MM.1S (cell line): ENCODE data around the gene CELF2.

Experiments
- DNase-seq: peaks from one replicate; pipeline ENCODE4 v3.0.0-alpha.2; 2015
- H2AFZ ChIP-seq: fragments of 300-600 bp; sonication (generic); 2 replicates; pipeline ENCODE4 v1.6.0; 2016; ENCODE audit warnings: antibody characterized with exemption, low read length
- H3F3A ChIP-seq: fragments of 300-600 bp; sonication (generic); 2 replicates; pipeline ENCODE4 v1.6.1; 2016; ENCODE audit warnings: mild to moderate bottlenecking, antibody characterized with exemption, low read length, moderate library complexity, mixed read lengths; ENCODE audit not compliant: insufficient read depth
- H3K27ac ChIP-seq: fragments of 300-600 bp; sonication (generic); 2 replicates; pipeline ENCODE4 v1.5.1; 2016; ENCODE audit warnings: mild to moderate bottlenecking, low read length
- H3K27me3 ChIP-seq: fragments of 300-600 bp; sonication (generic); replicated peaks from 2 replicates; pipeline ENCODE4 v1.6.0; 2016; ENCODE audit warnings: low read length; ENCODE audit not compliant: insufficient read depth
- H3K36me3 ChIP-seq: fragments of 300-600 bp; sonication (generic); replicated peaks from 2 replicates; pipeline ENCODE4 v1.6.1; 2016; ENCODE audit warnings: mild to moderate bottlenecking, low read length, mixed read lengths; ENCODE audit not compliant: insufficient read depth
- H3K4me1 ChIP-seq: fragments of 300-600 bp; sonication (generic); 2 replicates; pipeline ENCODE4 v1.6.1; 2016; ENCODE audit warnings: low read length, mixed read lengths
- H3K4me2 ChIP-seq: fragments of 300-600 bp; sonication (generic); 2 replicates; pipeline ENCODE4 v1.6.0; 2016; ENCODE audit warnings: low read depth, low read length
- H3K4me3 ChIP-seq: fragments of 300-600 bp; sonication (generic); 2 replicates; pipeline ENCODE4 v1.5.1; 2016; ENCODE audit warnings: low read length, mixed read lengths
- H3K79me2 ChIP-seq: fragments of 300-600 bp; sonication (generic); 2 replicates; pipeline ENCODE4 v1.6.1; 2016; ENCODE audit warnings: mixed run types, low read length, mixed read lengths
- H3K9ac ChIP-seq: fragments of 300-600 bp; sonication (generic); 2 replicates; pipeline ENCODE4 v1.6.1; 2016; ENCODE audit warnings: low read length, mixed read lengths
- H3K9me2 ChIP-seq: fragments of 300-600 bp; sonication (generic); replicated peaks from 2 replicates; pipeline ENCODE4 v1.6.1; 2016; ENCODE audit warnings: mild to moderate bottlenecking, low read length, mixed read lengths; ENCODE audit not compliant: insufficient read depth
- H3K9me3 ChIP-seq: fragments of 300-600 bp; sonication (generic); replicated peaks from 2 replicates; pipeline ENCODE4 v1.6.1; 2016; ENCODE audit warnings: mild to moderate bottlenecking, low read length, mixed read lengths; ENCODE audit not compliant: insufficient read depth
- H4K20me1 ChIP-seq: fragments of 300-600 bp; sonication (generic); 2 replicates; pipeline ENCODE4 v1.6.1; 2016; ENCODE audit warnings: mild to moderate bottlenecking, low read length, moderate library complexity, mixed read lengths; ENCODE audit not compliant: insufficient read depth
- EZH2 ChIP-seq: fragments of 300-600 bp; sonication (generic); optimal IDR thresholded peaks from 2 replicates; pipeline ENCODE3; 2017; ENCODE audit warnings: low read depth, mild to moderate bottlenecking, antibody characterized with exemption, low read length, mixed read lengths
- EZH2phosphoT487 ChIP-seq: fragments of 300-600 bp; sonication (generic); IDR thresholded peaks from 2 replicates; pipeline ENCODE4 v1.6.1; 2018; ENCODE audit warnings: antibody characterized with exemption, low read length
- TF ChIP-seq, protein P1 (sequence below): fragments of 300-600 bp; sonication (generic); IDR thresholded peaks from 2 replicates; pipeline ENCODE4 v1.5.1; 2016; ENCODE audit warnings: antibody characterized with exemption, low read length, mixed read lengths

The CELF2 gene

DNA sequence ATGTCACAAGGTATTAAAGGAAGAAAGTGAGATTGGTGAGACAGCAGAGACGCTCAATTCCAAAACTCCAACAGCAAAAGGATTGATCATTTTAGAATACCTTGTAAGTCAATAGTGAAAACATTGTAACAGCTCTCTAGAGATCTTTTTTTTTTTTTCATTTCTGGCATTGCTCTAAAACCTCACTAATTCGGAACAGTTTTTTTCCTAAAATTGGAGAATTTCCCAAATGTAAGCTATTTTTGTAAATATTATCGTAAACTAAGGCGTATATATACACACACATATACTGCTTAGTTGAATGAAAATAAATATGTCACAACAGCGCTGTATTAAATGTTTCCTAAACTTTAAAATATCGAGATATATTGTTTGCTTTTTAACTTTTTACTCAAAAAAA is 30.6 kb upstream of the CELF2 start:
- Histone ChIP-seq H3K27ac (no peak overlapping the region), H3K9ac (no peak overlapping the region), H3K4me2 (no peak overlapping the region), H3K9me2 (no peaks in the 10 kb centered on the region), H3K79me2 (no peaks in the 10 kb centered on the region), H4K20me1 (no peaks in the 10 kb centered on the region), H3K4me3 (no peak overlapping the region), H3F3A (no peaks in the 10 kb centered on the region), H2AFZ (no peak overlapping the region), H3K27me3 (no peaks in the 10 kb centered on the region), H3K9me3 (no peaks in the 10 kb centered on the region), H3K4me1 (no peaks in the 10 kb centered on the region), H3K36me3 (no peaks in the 10 kb centered on the region)
- TF ChIP-seq EZH2: no peak
- TF ChIP-seq, protein P1, sequence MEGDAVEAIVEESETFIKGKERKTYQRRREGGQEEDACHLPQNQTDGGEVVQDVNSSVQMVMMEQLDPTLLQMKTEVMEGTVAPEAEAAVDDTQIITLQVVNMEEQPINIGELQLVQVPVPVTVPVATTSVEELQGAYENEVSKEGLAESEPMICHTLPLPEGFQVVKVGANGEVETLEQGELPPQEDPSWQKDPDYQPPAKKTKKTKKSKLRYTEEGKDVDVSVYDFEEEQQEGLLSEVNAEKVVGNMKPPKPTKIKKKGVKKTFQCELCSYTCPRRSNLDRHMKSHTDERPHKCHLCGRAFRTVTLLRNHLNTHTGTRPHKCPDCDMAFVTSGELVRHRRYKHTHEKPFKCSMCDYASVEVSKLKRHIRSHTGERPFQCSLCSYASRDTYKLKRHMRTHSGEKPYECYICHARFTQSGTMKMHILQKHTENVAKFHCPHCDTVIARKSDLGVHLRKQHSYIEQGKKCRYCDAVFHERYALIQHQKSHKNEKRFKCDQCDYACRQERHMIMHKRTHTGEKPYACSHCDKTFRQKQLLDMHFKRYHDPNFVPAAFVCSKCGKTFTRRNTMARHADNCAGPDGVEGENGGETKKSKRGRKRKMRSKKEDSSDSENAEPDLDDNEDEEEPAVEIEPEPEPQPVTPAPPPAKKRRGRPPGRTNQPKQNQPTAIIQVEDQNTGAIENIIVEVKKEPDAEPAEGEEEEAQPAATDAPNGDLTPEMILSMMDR: no peak
- no peak for TF ChIP-seq EZH2phosphoT487
- DNase-seq: no peak

DNA sequence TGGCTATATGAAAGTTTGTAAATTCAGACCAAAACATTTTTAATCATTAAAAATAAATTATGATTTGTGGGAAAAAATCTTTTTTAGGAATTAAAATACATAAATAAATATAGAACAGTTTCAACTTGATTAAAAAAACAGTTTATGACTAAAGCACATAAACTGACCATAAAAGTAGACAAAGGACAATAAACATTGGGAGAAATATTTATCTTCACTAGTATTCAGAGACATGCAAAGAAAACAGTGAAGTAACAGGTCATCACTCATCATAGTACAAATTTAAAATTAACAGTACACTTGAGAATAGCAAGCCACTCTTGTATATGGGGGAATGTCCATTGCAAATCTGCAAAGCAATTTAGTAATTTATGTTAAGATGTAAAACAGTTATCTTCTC is 28.0 kb upstream of the CELF2 start:
- H3K4me2 ChIP-seq: no peak overlapping the region
- no peaks in the 10 kb centered on the region for H3K27me3 ChIP-seq
- H3K4me1 ChIP-seq: no peaks in the 10 kb centered on the region
- no peaks in the 10 kb centered on the region for H3K9me3 ChIP-seq
- H3K9ac ChIP-seq: no peak overlapping the region
- DNase-seq: no peak
- H4K20me1 ChIP-seq: no peaks in the 10 kb centered on the region
- TF ChIP-seq, protein P1: no peak
- no peak for TF ChIP-seq EZH2phosphoT487
- no peak for TF ChIP-seq EZH2
- H3K9me2 ChIP-seq: no peaks in the 10 kb centered on the region
- no peaks in the 10 kb centered on the region for H3F3A ChIP-seq
- no peak overlapping the region for H3K27ac ChIP-seq
- H2AFZ ChIP-seq: no peak overlapping the region
- no peaks in the 10 kb centered on the region for H3K36me3 ChIP-seq
- H3K4me3 ChIP-seq: no peak overlapping the region
- H3K79me2 ChIP-seq: no peaks in the 10 kb centered on the region

DNA sequence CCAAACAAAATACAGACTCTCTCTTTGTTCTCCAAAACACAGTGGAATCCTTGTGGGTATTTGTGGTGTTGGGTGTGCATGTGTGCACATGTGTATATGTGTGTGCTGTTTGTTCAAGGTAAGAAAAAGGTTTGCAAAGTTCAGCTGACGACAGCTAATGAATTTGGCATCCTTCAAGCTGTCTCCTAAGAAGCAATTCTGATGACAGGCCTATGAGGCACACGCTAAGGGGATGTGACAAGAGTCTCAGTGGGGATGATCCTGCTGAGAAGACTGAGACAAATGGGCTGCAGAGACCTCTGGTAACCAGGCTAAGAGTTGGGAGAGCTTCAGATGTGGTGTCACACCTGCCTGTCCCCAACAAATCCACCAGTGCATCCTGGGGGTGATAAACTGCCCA is 26.5 kb upstream of the CELF2 start:
- Histone ChIP-seq H3K9me3 (no peaks in the 10 kb centered on the region), H3F3A (no peaks in the 10 kb centered on the region), H3K4me1 (no peaks in the 10 kb centered on the region), H3K4me3 (no peak overlapping the region), H3K36me3 (no peaks in the 10 kb centered on the region), H3K27ac (no peak overlapping the region), H2AFZ (no peak overlapping the region), H3K79me2 (no peaks in the 10 kb centered on the region), H4K20me1 (no peaks in the 10 kb centered on the region), H3K9ac (no peak overlapping the region), H3K4me2 (no peak overlapping the region), H3K27me3 (no peaks in the 10 kb centered on the region), H3K9me2 (no peaks in the 10 kb centered on the region)
- DNase-seq: no peak
- no peak for TF ChIP-seq EZH2phosphoT487
- TF ChIP-seq EZH2: no peak
- TF ChIP-seq, protein P1: no peak

DNA sequence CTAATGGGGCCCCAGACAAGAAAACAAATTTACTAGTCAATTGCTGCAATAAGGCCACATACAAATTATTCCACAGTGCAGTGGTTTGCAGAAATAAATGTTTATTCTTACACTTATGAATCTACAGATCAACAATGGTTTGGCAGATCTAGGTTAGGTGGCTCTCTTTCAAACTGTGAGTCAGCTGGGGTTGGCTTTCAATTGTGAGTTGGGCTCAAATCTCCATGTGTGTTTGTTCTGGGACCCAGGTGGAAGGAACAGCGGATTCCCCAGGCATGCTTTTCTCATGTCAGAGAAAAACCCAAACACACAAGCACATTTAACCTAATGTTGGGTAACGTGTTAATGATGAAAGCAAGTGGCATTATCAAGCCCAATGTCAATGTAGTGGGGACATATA is 25.6 kb upstream of the CELF2 start:
- Histone ChIP-seq H3K4me1 (no peaks in the 10 kb centered on the region), H3K36me3 (no peaks in the 10 kb centered on the region), H3K9ac (no peak overlapping the region), H3F3A (no peaks in the 10 kb centered on the region), H3K4me3 (no peak overlapping the region), H2AFZ (no peak overlapping the region), H3K27ac (no peak overlapping the region), H3K79me2 (no peaks in the 10 kb centered on the region), H3K4me2 (no peak overlapping the region), H3K9me3 (no peaks in the 10 kb centered on the region), H3K9me2 (no peaks in the 10 kb centered on the region), H4K20me1 (no peaks in the 10 kb centered on the region), H3K27me3 (no peaks in the 10 kb centered on the region)
- no peak for TF ChIP-seq EZH2phosphoT487
- TF ChIP-seq, protein P1: no peak
- no peak for TF ChIP-seq EZH2
- no peak for DNase-seq
